Adrenal gland (tissue), 12 donors: ENCODE results near the gene COPE. TPM values are rescaled to one million over a fixed set of nuclear protein-coding genes. Genes with fewer than 3 reads are reported as not detected.

Experiments
- DNase-seq, 7 donors: peaks; one replicate each; pipeline ENCODE4 v3.0.0-alpha.2; 2019 to 2020
- H3K27ac ChIP-seq, 5 donors: fragments of 200-600 bp; sonication (generic) in 4 of 5; 1 replicate in 3 of 5; 2 replicates in 2 of 5; pipeline versions ENCODE4 v1.5.1 to v1.8.0; 2016 to 2020; ENCODE audit warnings: mild to moderate bottlenecking in 1 of 5
- H3K27me3 ChIP-seq: fragments of 200-600 bp; 2 replicates; pipeline ENCODE4 v1.8.0; 2021
- H3K36me3 ChIP-seq, 2 donors: fragments of 200-600 bp; replicated peaks in 1 of 2; 1 replicate in 1 of 2; 2 replicates in 1 of 2; pipeline versions ENCODE4 v1.5.1 to v1.8.0; 2018 to 2022
- H3K4me1 ChIP-seq, 2 donors: fragments of 200-600 bp; replicated peaks in 1 of 2; 1 replicate in 1 of 2; 2 replicates in 1 of 2; pipeline versions ENCODE4 v1.5.1 to v1.8.0; 2018 to 2021
- H3K4me3 ChIP-seq, 4 donors: fragments of 200-600 bp; sonication (generic) in 3 of 4; one replicate each; pipeline ENCODE4 v1.5.1; 2016 to 2018
- H3K9me3 ChIP-seq, 3 donors: fragments of 200-600 bp; sonication (generic) in 1 of 3; replicated peaks in 1 of 3; 1 replicate in 2 of 3; 2 replicates in 1 of 3; pipeline versions ENCODE4 v1.5.1 to v1.8.0; 2016 to 2021
- POLR2A ChIP-seq, 2 donors: fragments of 450-650 bp; IDR thresholded peaks; one replicate each; pipeline ENCODE4 v1.6.1; 2017; ENCODE audit warnings: antibody characterized with exemption in 2 of 2, mild to moderate bottlenecking in 2 of 2, moderate library complexity in 1 of 2
- WGBS, 4 donors: extraction: QIAGEN DNeasy Blood & Tissue Kit in 2 of 4; methylation state at CpG; one replicate each; pipeline versions ENCODE4 v1.1.5 to v1.1.7; 2013 to 2017; 5-methylcytosine and 5-hydroxymethylcytosine counted together
- intact Hi-C, 2 donors: fragments of 100-400 bp; cut with DNase I; formaldehyde crosslinking; loops; one replicate each; pipeline versions ENCODE4 v1.14.1 to v1.15.0; 2022 to 2023
- polyA plus RNA-seq, 3 donors: library from polyadenylated mRNA; stranded (reverse); fragments of 200-250 nt in 2 of 3; fragments of 350-450 nt in 1 of 3; fragmentation: Illumina TruSeq in 1 of 3; extraction: RNeasy Lipid Tissue Mini Kit (QIAGEN cat#74804) in 1 of 3; gene quantifications; one replicate each; pipeline ENCODE4 v1.2.3, GENCODE V29; 2013 to 2014
- total RNA-seq, 9 donors: library from RNA; depleted of rRNA in 4 of 9; stranded (reverse); fragments of >200 nt in 4 of 9; fragments of 120-200 nt in 1 of 9; fragmentation: NEBNext Ultra II Directional in 1 of 9; extraction: Animal tissue kit (Norgen Biotek cat#: 25700) in 1 of 9; gene quantifications; one replicate each; pipeline versions ENCODE4 v1.1.0 to v1.2.4, GENCODE V29; 2013 to 2023
- TF ChIP-seq, protein P1 (sequence below), 6 experiments: fragments of 450-650 bp in 4 of 6; fragments of 200-600 bp in 2 of 6; sonication (generic) in 1 of 6; IDR thresholded peaks; 1 replicate in 5 of 6; 2 replicates in 1 of 6; pipeline versions ENCODE4 v1.5.1 to v1.8.0; 2016 to 2021; ENCODE audit warnings: antibody characterized with exemption in 6 of 6, mild to moderate bottlenecking in 2 of 6, moderate library complexity in 1 of 6
- donor health status: healthy with polysubstance abuse.
- donor health status: Bipolar disorder and iron deficiency.
- donor health status: DM: yes; HTN: yes; CAD: no.
- donor health status: DM: no; HTN: no; CAD: no.
- donor health status: DM: no; HTN: no; CAD: no.
- donor health status: DM: yes; HTN: yes; CAD: no.

The COPE gene
- total and polyA plus RNA-seq, 12 donors: 45.1 to 400 (median 298) TPM

DNA sequence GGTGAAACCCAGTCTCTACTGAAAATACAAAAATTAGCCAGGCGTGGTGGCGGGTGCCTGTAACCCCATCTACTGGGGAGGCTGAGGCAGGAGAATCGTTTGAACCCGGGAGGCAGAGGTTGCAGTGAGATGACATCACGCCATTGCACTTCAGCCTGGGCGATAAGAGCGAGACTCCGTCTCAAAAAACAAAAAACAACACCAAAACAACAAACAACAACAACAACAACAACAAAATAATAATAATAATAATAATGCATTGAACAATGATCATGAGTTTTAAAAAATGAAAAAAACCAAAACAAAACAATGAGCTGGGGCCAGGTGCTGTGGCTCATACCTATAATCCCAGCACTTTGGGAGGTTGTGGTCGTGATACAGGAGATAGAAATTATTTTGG is 44.9 kb upstream of the COPE start:
- intact Hi-C loops: no loop called here
- H3K9me3 ChIP-seq: no peaks in the 10 kb centered on the region
- H3K27me3 ChIP-seq: peaks cover 6% of the 10 kb centered on the region
- no peak for DNase-seq
- H3K36me3 ChIP-seq: no peaks in the 10 kb centered on the region
- no peak overlapping the region for H3K4me3 ChIP-seq
- H3K27ac ChIP-seq: no peak overlapping the region
- TF ChIP-seq, protein P1, sequence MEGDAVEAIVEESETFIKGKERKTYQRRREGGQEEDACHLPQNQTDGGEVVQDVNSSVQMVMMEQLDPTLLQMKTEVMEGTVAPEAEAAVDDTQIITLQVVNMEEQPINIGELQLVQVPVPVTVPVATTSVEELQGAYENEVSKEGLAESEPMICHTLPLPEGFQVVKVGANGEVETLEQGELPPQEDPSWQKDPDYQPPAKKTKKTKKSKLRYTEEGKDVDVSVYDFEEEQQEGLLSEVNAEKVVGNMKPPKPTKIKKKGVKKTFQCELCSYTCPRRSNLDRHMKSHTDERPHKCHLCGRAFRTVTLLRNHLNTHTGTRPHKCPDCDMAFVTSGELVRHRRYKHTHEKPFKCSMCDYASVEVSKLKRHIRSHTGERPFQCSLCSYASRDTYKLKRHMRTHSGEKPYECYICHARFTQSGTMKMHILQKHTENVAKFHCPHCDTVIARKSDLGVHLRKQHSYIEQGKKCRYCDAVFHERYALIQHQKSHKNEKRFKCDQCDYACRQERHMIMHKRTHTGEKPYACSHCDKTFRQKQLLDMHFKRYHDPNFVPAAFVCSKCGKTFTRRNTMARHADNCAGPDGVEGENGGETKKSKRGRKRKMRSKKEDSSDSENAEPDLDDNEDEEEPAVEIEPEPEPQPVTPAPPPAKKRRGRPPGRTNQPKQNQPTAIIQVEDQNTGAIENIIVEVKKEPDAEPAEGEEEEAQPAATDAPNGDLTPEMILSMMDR (IDR thresholded peaks at IDR 0.05): no peak
- no peak for TF ChIP-seq POLR2A (IDR thresholded peaks at IDR 0.05)
- 81 to 93% (median 91%) methylated on average over 9 of the region's 9 CpGs for WGBS, 4 donors
- peaks cover 0 to 7% of the 10 kb centered on the region in 2 donors for H3K4me1 ChIP-seq

DNA sequence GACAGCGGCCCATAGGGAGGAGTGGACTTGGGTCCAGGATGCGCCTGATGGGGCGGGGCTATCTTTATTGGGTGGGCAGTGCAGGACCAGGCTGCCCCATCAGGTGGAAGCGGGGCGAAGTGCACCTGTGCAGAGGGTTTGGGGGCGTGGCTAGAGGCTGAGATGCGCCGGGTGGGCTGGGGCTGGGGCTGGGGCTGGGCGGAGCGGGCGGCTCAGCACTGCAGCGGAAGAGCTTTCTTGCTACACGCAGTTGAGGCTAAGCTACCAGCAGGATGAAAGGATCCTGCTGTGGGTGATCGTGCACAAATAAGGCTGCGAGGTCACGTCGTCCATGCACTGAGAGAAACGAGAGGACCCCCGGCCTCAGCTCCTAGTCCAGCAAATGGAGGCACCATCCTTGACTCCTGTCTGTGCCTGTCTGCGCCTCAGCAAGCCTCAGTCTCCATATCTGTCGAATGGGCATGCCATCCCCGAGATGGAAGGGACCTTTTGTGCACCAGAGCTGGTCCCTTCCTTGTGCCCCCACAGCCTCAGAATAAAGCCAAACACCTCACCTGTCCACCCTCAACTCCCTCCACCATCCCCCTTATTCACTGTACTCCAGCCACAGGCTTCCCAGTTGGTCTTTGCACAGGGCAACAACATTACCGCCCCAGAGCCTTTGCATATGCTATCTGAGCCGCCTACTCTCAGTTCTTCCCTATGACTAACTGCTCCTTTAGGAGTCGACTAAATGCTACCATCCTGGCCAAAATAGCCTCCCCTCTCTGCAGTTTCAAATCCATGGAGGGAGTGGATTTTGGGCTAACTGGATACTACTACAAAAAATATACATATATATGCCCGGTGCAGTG is 42.8 kb upstream of the COPE start:
- no peaks in the 10 kb centered on the region for H3K4me1 ChIP-seq
- peaks cover 6% of the 10 kb centered on the region for H3K27me3 ChIP-seq
- WGBS, 4 donors: 21 to 43% (median 26%) methylated on average over 13 to 26 of the region's 26 CpGs
- no peak for TF ChIP-seq POLR2A (IDR thresholded peaks at IDR 0.05)
- TF ChIP-seq, protein P1 (IDR thresholded peaks at IDR 0.05): no peak
- H3K36me3 ChIP-seq: no peaks in the 10 kb centered on the region
- H3K27ac ChIP-seq: no peak overlapping the region
- intact Hi-C loops: no loop called here
- no peak overlapping the region for H3K4me3 ChIP-seq
- DNase-seq: no peak
- H3K9me3 ChIP-seq: no peaks in the 10 kb centered on the region

DNA sequence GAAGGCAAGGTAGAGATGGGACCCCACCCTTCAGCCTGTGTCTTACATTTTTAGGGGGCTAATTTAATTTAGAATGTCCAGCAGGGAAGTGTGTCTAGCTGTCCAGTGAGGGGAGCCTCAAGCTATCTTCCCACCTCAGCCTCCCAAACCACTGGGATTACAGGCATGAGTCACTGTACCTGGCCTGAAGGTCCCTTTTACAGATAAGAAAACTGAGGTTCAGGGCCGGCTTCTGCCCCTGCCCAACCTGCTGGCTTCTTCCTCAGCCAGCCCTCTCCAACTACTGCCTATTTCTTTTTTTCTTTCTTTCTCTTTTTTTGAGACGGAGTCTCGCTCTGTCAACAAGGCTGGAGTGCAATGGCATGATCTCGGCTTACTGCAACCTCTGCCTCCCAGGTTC is 41.2 kb upstream of the COPE start:
- no peak for DNase-seq
- WGBS, 4 donors: 75 to 87% (median 83%) methylated on average over 4 of the region's 4 CpGs
- Histone ChIP-seq H3K27me3 (peaks cover 6% of the 10 kb centered on the region), H3K4me1 (no peaks in the 10 kb centered on the region), H3K4me3 (no peak overlapping the region), H3K27ac (no peak overlapping the region), H3K36me3 (no peaks in the 10 kb centered on the region), H3K9me3 (no peaks in the 10 kb centered on the region)
- TF ChIP-seq, protein P1 (IDR thresholded peaks at IDR 0.05): no peak
- no peak for TF ChIP-seq POLR2A (IDR thresholded peaks at IDR 0.05)
- intact Hi-C loops: no loop called here

DNA sequence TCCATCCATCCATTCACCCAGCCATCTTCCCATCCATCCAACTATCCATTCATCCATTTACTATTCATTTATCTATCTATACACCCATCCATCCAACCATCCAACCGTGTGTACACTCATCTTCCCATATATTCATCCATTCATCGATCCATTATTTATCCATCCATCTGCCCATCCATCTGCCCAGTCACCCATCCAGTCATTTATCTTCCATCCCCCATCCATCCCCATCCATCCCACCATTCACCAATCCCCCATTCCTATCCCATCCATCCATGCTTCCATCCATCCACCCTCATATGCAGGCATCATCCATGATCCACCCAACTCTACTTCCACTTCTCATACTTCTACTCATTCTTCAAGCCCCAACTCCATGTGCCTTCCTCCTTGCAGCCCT is 35.9 kb upstream of the COPE start:
- Histone ChIP-seq H3K36me3 (no peaks in the 10 kb centered on the region), H3K4me3 (no peak overlapping the region), H3K27ac (no peak overlapping the region), H3K4me1 (no peaks in the 10 kb centered on the region), H3K27me3 (no peaks in the 10 kb centered on the region), H3K9me3 (no peaks in the 10 kb centered on the region)
- no peak for DNase-seq
- no peak for TF ChIP-seq POLR2A (IDR thresholded peaks at IDR 0.05)
- TF ChIP-seq, protein P1 (IDR thresholded peaks at IDR 0.05): no peak
- 96 to 97% (median 96%) methylated on average over 2 of the region's 2 CpGs for WGBS, 4 donors
- intact Hi-C loops: no loop called here
